GM12878 (cell line): ENCODE data around the gene CAMKK2. TPM values are rescaled to one million over a fixed set of nuclear protein-coding genes. Genes with fewer than 3 reads are reported as not detected.

Experiments
- SMC3 ChIP-seq: IDR thresholded peaks from 2 replicates; pipeline ENCODE4 v1.6.1; 2011; ENCODE audit warnings: low read length, improper control_type of control experiment, borderline replicate concordance
- SREBF2 ChIP-seq: IDR thresholded peaks from 2 replicates; pipeline ENCODE4 v1.6.1; 2012; ENCODE audit warnings: mild to moderate bottlenecking, low read length
- WRNIP1 ChIP-seq: IDR thresholded peaks from 2 replicates; pipeline ENCODE4 v1.6.1; 2011; ENCODE audit warnings: low read depth, low read length, improper control_type of control experiment, borderline replicate concordance
- ZNF622 ChIP-seq: fragments of 450-650 bp; IDR thresholded peaks from 2 replicates; pipeline ENCODE4 v1.6.1; 2017; ENCODE audit warnings: mild to moderate bottlenecking, inconsistent platforms
- polyA plus RNA-seq, 11 experiments: library from polyadenylated mRNA; depleted of rRNA in 4 of 11; unstranded in 6 of 11; stranded (reverse) in 5 of 11; fragments of >200 nt; fragmentation: Nextera tagmentation in 4 of 11; fragmentation: Illumina TruSeq in 1 of 11; extraction: Ambion mirVana in 4 of 11; extraction: Trizol in 1 of 11; gene quantifications; 1 replicate in 1 of 11; 2 replicates in 10 of 11; pipeline versions ENCODE4 v1.2.1 to v1.2.3, GENCODE V29; 2011 to 2016; ENCODE audit warnings: inconsistent platforms in 2 of 11, missing spikeins in 2 of 11, low read depth in 1 of 11
- total RNA-seq, 4 experiments: library from RNA; depleted of rRNA in 3 of 4; stranded (reverse); fragments of >200 nt in 3 of 4; fragmentation: Illumina TruSeq in 1 of 4; extraction: Trizol in 1 of 4; gene quantifications; 2 replicates each; pipeline versions ENCODE4 v1.2.1 to v1.2.3, GENCODE V29; 2013 to 2021
- TF ChIP-seq, protein P1 (sequence below): fragments of 150-350 bp; IDR thresholded peaks from 2 replicates; pipeline ENCODE4 v1.6.1; 2014; ENCODE audit warnings: mild to moderate bottlenecking, low read depth, low read length
- TF ChIP-seq, protein P2 (sequence below): IDR thresholded peaks from 2 replicates; pipeline ENCODE4 v1.6.1; 2012; ENCODE audit warnings: mild to moderate bottlenecking, low read depth, low read length
- TF ChIP-seq, protein P3 (sequence below): fragments of 450-650 bp; IDR thresholded peaks from 2 replicates; pipeline ENCODE4 v1.6.1; 2018; ENCODE audit warnings: mild to moderate bottlenecking, low read depth, moderate library complexity; ENCODE audit not compliant: partially characterized antibody
- TF ChIP-seq, protein P4 (sequence below): fragments of 450-650 bp; formaldehyde crosslinking; IDR thresholded peaks from 2 replicates; pipeline ENCODE4 v1.4.0; 2022; ENCODE audit warnings: mild to moderate bottlenecking, moderate library complexity

The CAMKK2 gene
- total and polyA plus RNA-seq, 10 of the 15 experiments (the other 5 are each of a cell fraction or from before 2014, with no cell fraction given): 5.2 to 40.6 (median 26.6) TPM

DNA sequence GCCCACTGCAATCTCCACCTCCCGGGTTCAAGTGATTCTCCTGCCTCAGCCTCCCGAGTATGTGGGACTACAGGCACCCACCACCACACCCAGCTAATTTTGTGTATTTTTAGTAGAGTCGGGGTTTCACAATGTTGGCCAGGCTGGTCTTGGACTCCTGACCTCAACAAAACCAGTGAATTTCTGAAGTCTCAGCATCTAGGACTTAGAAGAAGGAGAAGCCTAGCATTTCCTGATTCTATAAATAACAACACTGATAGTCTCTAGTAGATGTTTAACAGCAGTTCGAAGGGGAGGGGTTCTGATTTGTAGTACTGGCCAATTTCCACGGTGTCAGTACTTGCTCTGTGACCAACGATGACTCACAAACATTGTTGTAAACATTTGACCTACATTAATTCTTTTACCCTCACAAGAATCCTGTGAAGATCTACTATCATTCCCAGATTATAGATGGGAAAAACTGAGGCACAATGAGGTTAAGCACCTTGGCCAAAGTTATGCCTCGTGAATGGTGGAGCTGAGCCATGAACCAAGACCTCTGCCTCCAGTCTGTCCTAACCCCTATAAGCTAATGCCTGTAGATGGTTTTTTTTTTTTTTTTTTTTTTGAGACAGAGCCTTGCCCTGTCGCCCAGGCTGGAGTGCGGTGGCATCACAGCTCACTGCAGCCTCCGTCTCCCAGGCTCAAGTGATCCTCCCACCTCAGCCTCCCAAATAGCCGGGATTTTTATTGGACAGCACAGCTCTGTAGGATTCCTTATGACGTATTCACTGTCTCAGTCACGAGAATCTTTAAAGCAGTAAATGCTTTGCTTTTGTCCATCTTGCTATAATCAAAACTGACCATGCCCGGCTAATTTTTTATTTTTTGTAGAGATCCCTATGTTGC is 81.4 kb downstream of the CAMKK2 start (continued):
- TF ChIP-seq, protein P1, sequence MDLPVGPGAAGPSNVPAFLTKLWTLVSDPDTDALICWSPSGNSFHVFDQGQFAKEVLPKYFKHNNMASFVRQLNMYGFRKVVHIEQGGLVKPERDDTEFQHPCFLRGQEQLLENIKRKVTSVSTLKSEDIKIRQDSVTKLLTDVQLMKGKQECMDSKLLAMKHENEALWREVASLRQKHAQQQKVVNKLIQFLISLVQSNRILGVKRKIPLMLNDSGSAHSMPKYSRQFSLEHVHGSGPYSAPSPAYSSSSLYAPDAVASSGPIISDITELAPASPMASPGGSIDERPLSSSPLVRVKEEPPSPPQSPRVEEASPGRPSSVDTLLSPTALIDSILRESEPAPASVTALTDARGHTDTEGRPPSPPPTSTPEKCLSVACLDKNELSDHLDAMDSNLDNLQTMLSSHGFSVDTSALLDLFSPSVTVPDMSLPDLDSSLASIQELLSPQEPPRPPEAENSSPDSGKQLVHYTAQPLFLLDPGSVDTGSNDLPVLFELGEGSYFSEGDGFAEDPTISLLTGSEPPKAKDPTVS: no peak
- TF ChIP-seq, protein P2, sequence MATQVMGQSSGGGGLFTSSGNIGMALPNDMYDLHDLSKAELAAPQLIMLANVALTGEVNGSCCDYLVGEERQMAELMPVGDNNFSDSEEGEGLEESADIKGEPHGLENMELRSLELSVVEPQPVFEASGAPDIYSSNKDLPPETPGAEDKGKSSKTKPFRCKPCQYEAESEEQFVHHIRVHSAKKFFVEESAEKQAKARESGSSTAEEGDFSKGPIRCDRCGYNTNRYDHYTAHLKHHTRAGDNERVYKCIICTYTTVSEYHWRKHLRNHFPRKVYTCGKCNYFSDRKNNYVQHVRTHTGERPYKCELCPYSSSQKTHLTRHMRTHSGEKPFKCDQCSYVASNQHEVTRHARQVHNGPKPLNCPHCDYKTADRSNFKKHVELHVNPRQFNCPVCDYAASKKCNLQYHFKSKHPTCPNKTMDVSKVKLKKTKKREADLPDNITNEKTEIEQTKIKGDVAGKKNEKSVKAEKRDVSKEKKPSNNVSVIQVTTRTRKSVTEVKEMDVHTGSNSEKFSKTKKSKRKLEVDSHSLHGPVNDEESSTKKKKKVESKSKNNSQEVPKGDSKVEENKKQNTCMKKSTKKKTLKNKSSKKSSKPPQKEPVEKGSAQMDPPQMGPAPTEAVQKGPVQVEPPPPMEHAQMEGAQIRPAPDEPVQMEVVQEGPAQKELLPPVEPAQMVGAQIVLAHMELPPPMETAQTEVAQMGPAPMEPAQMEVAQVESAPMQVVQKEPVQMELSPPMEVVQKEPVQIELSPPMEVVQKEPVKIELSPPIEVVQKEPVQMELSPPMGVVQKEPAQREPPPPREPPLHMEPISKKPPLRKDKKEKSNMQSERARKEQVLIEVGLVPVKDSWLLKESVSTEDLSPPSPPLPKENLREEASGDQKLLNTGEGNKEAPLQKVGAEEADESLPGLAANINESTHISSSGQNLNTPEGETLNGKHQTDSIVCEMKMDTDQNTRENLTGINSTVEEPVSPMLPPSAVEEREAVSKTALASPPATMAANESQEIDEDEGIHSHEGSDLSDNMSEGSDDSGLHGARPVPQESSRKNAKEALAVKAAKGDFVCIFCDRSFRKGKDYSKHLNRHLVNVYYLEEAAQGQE: no peak
- TF ChIP-seq WRNIP1 (no peak), SREBF2 (no peak), SMC3 (no peak), ZNF622 (no peak)
- TF ChIP-seq, protein P3, sequence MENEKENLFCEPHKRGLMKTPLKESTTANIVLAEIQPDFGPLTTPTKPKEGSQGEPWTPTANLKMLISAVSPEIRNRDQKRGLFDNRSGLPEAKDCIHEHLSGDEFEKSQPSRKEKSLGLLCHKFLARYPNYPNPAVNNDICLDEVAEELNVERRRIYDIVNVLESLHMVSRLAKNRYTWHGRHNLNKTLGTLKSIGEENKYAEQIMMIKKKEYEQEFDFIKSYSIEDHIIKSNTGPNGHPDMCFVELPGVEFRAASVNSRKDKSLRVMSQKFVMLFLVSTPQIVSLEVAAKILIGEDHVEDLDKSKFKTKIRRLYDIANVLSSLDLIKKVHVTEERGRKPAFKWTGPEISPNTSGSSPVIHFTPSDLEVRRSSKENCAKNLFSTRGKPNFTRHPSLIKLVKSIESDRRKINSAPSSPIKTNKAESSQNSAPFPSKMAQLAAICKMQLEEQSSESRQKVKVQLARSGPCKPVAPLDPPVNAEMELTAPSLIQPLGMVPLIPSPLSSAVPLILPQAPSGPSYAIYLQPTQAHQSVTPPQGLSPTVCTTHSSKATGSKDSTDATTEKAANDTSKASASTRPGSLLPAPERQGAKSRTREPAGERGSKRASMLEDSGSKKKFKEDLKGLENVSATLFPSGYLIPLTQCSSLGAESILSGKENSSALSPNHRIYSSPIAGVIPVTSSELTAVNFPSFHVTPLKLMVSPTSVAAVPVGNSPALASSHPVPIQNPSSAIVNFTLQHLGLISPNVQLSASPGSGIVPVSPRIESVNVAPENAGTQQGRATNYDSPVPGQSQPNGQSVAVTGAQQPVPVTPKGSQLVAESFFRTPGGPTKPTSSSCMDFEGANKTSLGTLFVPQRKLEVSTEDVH: no peak
- TF ChIP-seq, protein P4, sequence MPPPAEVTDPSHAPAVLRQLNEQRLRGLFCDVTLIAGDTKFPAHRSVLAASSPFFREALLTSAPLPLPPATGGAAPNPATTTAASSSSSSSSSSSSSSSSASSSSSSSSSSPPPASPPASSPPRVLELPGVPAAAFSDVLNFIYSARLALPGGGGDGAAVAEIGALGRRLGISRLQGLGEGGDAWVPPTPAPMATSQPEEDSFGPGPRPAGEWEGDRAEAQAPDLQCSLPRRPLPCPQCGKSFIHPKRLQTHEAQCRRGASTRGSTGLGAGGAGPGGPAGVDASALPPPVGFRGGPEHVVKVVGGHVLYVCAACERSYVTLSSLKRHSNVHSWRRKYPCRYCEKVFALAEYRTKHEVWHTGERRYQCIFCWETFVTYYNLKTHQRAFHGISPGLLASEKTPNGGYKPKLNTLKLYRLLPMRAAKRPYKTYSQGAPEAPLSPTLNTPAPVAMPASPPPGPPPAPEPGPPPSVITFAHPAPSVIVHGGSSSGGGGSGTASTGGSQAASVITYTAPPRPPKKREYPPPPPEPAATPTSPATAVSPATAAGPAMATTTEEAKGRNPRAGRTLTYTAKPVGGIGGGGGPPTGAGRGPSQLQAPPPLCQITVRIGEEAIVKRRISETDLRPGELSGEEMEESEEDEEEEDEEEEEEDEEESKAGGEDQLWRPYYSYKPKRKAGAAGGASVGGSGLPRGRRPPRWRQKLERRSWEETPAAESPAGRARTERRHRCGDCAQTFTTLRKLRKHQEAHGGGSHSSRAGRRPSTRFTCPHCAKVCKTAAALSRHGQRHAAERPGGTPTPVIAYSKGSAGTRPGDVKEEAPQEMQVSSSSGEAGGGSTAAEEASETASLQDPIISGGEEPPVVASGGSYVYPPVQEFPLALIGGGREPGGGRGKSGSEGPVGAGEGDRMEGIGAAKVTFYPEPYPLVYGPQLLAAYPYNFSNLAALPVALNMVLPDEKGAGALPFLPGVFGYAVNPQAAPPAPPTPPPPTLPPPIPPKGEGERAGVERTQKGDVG (CRISPR knock-in tag): no peak
